Subcutaneous adipose tissue (tissue), 4 donors: Measurements from ENCODE around the gene PET117. TPM values are rescaled to one million over a fixed set of nuclear protein-coding genes. Genes with fewer than 3 reads are reported as not detected.

ENCODE experiments used
- total RNA-seq, 4 donors: library from RNA; depleted of rRNA; stranded (reverse); fragments of >200 nt; gene quantifications; one replicate each; pipeline ENCODE4 v1.1.0, GENCODE V29; 2016
- TF ChIP-seq, protein P1 (sequence below): fragments of 450-650 bp; IDR thresholded peaks from one replicate; pipeline ENCODE4 v1.5.1; 2016; ENCODE audit warnings: low read depth, mild to moderate bottlenecking, control low read depth, antibody characterized with exemption, moderate library complexity

The PET117 gene
- total RNA-seq, 4 donors from 2014 or later = 8.2 to 13.0 (median 9.5) TPM

DNA sequence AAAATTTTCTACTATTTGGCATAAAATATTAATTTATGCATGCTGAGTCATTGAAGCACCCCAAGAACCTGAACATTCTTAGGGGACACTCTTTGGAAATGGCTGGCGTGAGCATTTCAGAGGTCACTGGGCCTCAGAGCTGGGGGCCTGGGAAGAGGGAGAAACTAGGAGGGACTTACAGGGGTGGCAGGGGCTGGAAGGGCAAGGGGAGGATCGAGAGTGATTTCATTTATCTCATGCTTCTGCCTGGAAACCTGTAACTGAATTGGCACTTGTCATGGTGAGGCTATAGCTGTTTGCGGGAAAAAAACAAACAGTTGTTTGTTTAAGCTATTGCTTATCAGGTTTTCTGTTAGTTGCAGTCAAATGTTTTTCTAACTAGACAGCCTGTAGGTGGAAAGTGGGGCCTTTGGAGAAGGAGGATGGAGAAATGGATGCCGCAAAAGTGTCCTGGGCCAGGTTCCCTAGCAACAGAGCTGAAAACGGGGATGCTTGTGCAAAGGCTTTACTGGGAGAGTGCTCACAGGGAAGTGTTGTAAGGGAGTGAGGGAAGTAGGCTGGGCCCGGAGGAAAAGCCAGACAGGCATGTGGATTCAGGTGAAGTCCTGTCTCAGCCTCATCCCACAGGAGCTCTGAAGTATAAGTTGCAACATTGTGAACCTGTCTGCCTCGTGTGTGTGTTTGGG is 36.4 kb upstream of the PET117 start:
- TF ChIP-seq, protein P1, sequence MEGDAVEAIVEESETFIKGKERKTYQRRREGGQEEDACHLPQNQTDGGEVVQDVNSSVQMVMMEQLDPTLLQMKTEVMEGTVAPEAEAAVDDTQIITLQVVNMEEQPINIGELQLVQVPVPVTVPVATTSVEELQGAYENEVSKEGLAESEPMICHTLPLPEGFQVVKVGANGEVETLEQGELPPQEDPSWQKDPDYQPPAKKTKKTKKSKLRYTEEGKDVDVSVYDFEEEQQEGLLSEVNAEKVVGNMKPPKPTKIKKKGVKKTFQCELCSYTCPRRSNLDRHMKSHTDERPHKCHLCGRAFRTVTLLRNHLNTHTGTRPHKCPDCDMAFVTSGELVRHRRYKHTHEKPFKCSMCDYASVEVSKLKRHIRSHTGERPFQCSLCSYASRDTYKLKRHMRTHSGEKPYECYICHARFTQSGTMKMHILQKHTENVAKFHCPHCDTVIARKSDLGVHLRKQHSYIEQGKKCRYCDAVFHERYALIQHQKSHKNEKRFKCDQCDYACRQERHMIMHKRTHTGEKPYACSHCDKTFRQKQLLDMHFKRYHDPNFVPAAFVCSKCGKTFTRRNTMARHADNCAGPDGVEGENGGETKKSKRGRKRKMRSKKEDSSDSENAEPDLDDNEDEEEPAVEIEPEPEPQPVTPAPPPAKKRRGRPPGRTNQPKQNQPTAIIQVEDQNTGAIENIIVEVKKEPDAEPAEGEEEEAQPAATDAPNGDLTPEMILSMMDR = no peak

DNA sequence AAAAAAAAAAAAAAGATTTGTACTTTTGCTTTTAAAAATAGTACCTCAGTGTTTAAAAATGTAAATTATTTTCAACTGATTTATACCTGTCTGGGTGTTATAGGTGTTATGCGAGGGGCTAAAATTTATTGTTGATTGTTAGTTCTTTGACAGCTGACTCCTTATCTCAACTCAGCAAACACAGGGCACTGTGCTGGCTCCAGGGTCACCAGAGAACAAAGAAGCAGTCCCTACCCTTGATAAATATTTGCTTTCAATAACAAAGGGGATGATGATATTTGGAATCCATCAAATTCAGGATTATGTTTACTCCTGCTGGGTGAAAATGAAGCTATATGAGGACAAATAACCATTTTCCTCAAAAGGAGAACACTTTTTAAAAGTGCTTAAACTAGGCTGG is 34.2 kb upstream of the PET117 start:
- TF ChIP-seq, protein P1 = no peak

DNA sequence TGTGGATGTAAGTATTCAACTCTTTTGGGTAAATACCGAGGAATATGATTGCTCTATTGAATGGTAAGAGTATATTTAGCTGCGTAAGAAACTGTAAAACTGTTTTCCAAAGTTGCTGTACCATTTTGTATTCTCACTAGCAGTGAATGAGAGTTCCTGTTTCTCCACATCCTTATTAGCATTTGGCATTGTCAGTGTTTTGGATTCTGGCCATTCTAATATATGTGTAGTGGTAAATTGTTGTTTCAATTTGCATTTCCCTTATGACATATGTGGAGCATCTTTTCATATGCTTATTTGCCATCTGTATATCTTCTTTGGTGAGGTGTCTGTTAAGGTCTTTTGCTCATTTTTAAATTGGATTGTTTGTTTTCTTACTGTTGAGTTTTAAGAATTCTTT is 29.3 kb upstream of the PET117 start:
- TF ChIP-seq, protein P1 = no peak

DNA sequence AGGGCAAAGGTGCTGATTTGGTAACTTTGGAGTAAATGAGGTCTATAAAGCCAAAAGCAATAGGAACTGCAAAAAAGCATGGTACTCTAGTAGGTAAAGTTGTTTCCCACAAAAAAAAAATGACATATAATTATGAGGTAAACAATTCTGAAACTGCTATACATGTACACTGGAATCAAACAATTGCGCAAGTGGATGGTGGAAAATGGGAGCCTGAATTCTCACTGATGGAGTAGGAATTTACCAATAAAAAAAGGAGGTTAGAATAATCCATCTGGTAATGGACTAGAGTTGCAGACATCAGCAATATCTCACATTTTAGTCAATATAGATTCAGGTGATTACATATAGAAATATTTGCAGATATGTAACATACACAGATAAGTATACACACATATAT is 5.0 kb upstream of the PET117 start:
- TF ChIP-seq, protein P1 = no peak

DNA sequence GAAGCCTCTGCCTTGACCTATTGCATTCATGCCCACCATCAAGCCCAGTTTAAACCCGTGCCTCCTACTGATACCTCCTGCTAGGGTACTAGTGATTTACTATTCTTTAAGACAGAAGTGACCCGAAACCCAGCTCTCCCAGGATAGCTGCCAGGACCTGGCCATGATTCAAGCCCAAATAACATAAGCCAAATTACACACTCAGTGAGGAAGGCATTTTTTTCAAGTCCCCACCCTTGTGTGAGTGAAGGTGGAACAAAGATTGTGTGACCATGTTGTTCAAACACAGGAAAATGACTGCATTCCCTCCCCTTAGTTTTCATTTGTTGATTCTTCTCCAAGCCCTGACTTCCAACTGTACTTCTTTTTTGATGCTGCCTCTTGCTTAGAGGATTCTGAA is 3.7 kb upstream of the PET117 start:
- TF ChIP-seq, protein P1 = no peak

DNA sequence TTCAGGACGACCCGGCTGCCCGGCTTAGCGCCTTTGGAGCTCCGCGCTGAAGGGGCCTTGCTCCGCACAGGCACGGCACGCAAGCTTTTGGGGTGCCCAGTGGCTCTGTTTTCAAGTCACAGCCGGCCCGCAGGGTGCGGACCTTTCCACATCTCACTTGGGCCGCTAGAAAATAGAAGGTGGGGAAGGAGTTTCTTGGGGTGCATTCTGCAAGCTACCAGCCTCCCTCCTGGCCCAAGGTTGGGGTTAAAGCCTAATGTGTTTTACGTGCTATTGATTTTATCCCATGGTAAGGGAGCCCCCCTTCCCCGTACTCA is 561 bp downstream of the PET117 start:
- TF ChIP-seq, protein P1 = no peak

DNA sequence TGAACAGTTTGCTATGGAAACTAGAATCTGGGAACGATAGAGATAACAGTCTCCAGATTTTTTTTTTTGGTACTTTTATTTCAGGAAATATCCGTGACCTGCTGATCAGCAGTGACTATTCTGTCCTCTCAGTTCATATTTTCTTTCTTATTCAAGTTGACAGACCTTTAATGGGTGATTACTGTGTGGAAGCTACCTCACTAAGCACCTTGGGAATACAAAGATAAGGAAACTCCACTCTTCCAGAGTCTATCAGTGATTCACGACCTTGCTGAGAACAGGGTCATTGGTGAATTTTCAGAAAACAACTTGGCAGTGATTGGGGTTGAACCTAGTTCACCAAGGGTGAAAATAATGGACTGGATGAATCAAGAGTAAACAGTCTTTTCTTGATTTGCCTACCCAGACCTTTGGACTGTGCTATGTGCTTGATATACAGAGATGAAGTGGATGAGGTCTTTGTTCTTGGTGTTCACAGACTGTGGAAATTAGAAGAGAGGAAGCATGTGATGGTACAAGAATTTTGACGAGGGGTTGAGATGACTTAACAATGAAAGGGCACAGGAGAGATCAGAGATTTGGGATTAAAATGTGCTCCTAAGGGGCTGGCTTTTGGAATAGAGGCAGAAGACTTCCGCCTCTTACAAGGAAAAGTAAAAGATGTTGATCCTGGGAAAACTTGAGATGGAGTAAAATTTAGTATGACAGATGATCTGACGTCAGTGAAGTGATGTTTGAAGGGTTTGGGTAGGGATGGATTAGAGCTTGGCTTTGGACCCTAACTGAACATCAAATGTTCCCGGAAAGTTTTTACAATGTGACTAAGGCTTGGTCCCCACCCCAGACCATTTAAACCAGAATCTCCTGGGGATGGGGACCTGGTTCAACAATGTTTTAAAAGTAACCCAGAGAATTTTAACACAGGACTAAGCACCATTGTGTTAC is 1.2 kb downstream of the PET117 start:
- TF ChIP-seq, protein P1 = no peak
